Peyer's patch (tissue), 4 donors: ENCODE measurements around the gene TRIM22.
A peak's percentile ranks its signal among the peaks of the same experiment; 100 is the strongest.

Experiments used
- POLR2A ChIP-seq, 2 donors: fragments of 450-650 bp; IDR thresholded peaks; one replicate each; pipeline ENCODE4 v1.5.1; 2017; ENCODE audit warnings: antibody characterized with exemption in 2 of 2, mild to moderate bottlenecking in 2 of 2, moderate library complexity in 2 of 2
- TF ChIP-seq, protein P1 (sequence below), 6 experiments: fragments of 450-650 bp in 4 of 6; fragments of 200-600 bp in 2 of 6; sonication (generic) in 1 of 6; IDR thresholded peaks; one replicate each; pipeline ENCODE4 v1.5.1; 2017 to 2019; ENCODE audit warnings: antibody characterized with exemption in 6 of 6, mild to moderate bottlenecking in 3 of 6, moderate library complexity in 1 of 6

- TF ChIP-seq, protein P1, sequence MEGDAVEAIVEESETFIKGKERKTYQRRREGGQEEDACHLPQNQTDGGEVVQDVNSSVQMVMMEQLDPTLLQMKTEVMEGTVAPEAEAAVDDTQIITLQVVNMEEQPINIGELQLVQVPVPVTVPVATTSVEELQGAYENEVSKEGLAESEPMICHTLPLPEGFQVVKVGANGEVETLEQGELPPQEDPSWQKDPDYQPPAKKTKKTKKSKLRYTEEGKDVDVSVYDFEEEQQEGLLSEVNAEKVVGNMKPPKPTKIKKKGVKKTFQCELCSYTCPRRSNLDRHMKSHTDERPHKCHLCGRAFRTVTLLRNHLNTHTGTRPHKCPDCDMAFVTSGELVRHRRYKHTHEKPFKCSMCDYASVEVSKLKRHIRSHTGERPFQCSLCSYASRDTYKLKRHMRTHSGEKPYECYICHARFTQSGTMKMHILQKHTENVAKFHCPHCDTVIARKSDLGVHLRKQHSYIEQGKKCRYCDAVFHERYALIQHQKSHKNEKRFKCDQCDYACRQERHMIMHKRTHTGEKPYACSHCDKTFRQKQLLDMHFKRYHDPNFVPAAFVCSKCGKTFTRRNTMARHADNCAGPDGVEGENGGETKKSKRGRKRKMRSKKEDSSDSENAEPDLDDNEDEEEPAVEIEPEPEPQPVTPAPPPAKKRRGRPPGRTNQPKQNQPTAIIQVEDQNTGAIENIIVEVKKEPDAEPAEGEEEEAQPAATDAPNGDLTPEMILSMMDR (IDR thresholded peaks at IDR 0.05), result no peak
- TF ChIP-seq POLR2A (IDR thresholded peaks at IDR 0.05), result peak in 1 of 2 donors; percentile 39
These were observed at the start of gene TRIM22 for GRCh38 chr11:5689551-5689983.
